ENCODE results near the gene ELMOD3.

The ELMOD3 gene

GRCh38 chr2:85401844-85402243 is 47.3 kb downstream of the ELMOD3 start:
- DNase-seq (ENCODE audit: low spot score) = peak; percentile 2
- TF ChIP-seq CTCF (IDR thresholded peaks at IDR 0.05; ENCODE audit: extremely low read depth, insufficient read depth, missing control alignments) = no peak
- in situ Hi-C loops (cut with MboI; ENCODE audit: low pct_unique_long_range_greater_than_20kb, low sequenced_read_pairs, unreplicated experiment) = no loop called here

- no peak for TF ChIP-seq CTCF (IDR thresholded peaks at IDR 0.05; ENCODE audit: extremely low read depth, insufficient read depth, missing control alignments)
- no peak for DNase-seq (ENCODE audit: low spot score)
Observed at GRCh38 chr2:85405201-85406059, 50.9 kb downstream of the ELMOD3 start.

GRCh38 chr2:85409845-85410583 is 55.4 kb downstream of the ELMOD3 start, which contains the start of gene CAPG:
TSS of gene CAPG (minus strand) at chr2:85410366. CDS start at chr2:85402145, 8,221 bp downstream.
- TF ChIP-seq CTCF (IDR thresholded peaks at IDR 0.05; ENCODE audit: extremely low read depth, insufficient read depth, missing control alignments) = no peak
- in situ Hi-C loops (cut with MboI; ENCODE audit: low pct_unique_long_range_greater_than_20kb, low sequenced_read_pairs, unreplicated experiment) = no loop called here
- peak; percentile 77 for DNase-seq (ENCODE audit: low spot score)

More at GRCh38 chr2:85405201-85406059, 50.9 kb downstream of the ELMOD3 start:
- in situ Hi-C loops (cut with MboI; ENCODE audit: low pct_unique_long_range_greater_than_20kb, low sequenced_read_pairs, unreplicated experiment) = no loop called here

GRCh38 chr2:85410584-85411404 is 56.2 kb downstream of the ELMOD3 start:
- in situ Hi-C loops (cut with MboI; ENCODE audit: low pct_unique_long_range_greater_than_20kb, low sequenced_read_pairs, unreplicated experiment) = no loop called here
- DNase-seq (ENCODE audit: low spot score) = no peak
- TF ChIP-seq CTCF (IDR thresholded peaks at IDR 0.05; ENCODE audit: extremely low read depth, insufficient read depth, missing control alignments) = no peak

- DNase-seq (ENCODE audit: low spot score) = no peak
- no peak for TF ChIP-seq CTCF (IDR thresholded peaks at IDR 0.05; ENCODE audit: extremely low read depth, insufficient read depth, missing control alignments)
- in situ Hi-C loops (cut with MboI; ENCODE audit: low pct_unique_long_range_greater_than_20kb, low sequenced_read_pairs, unreplicated experiment) = no loop called here
Observed at GRCh38 chr2:85411405-85411748, 56.8 kb downstream of the ELMOD3 start.

All from GM13977 (cell line).